Ascending aorta (tissue), 2 donors: ENCODE data around the gene SMO. TPM values are rescaled to one million over a fixed set of nuclear protein-coding genes. Genes with fewer than 3 reads are reported as not detected.

Source experiments
- DNase-seq, 2 donors: peaks; one replicate each; pipeline ENCODE4 v3.0.0-alpha.2; 2019; ENCODE audit warnings: low spot score in 2 of 2
- H3K27ac ChIP-seq, 2 donors: fragments of 200-600 bp; sonication (generic); one replicate each; pipeline ENCODE4 v1.5.1; 2016 to 2017; ENCODE audit warnings: mild to moderate bottlenecking in 1 of 2
- H3K27me3 ChIP-seq: fragments of 200-600 bp; sonication (generic); one replicate; pipeline ENCODE4 v1.5.1; 2017
- H3K36me3 ChIP-seq, 2 donors: fragments of 200-600 bp; sonication (generic); one replicate each; pipeline ENCODE4 v1.5.1; 2016
- H3K4me1 ChIP-seq, 2 donors: fragments of 200-600 bp; sonication (generic); one replicate each; pipeline ENCODE4 v1.5.1; 2016 to 2017; ENCODE audit warnings: mild to moderate bottlenecking in 1 of 2
- H3K4me3 ChIP-seq, 2 donors: fragments of 200-600 bp; sonication (generic); one replicate each; pipeline ENCODE4 v1.5.1; 2016 to 2017; ENCODE audit warnings: mild to moderate bottlenecking in 1 of 2
- H3K9me3 ChIP-seq, 2 donors: fragments of 200-600 bp; sonication (generic); one replicate each; pipeline ENCODE4 v1.5.1; 2016
- CTCF ChIP-seq, 3 experiments: fragments of 200-600 bp in 2 of 3; fragments of 450-650 bp in 1 of 3; sonication (generic) in 2 of 3; IDR thresholded peaks; one replicate each; pipeline ENCODE4 v1.5.1; 2016 to 2019; ENCODE audit warnings: antibody characterized with exemption in 3 of 3, mild to moderate bottlenecking in 1 of 3, moderate library complexity in 1 of 3
- intact Hi-C: fragments of 100-400 bp; cut with DNase I; formaldehyde crosslinking; loops from one replicate; pipeline ENCODE4 v1.15.1; 2023
- total RNA-seq: library from RNA; depleted of rRNA; stranded (reverse); fragments of >200 nt; gene quantifications from one replicate; pipeline ENCODE4 v1.1.0, GENCODE V29; 2016

Gene SMO
- total RNA-seq, 1 donor from 2014 or later, result 12.9 TPM

- no peak for TF ChIP-seq CTCF (IDR thresholded peaks at IDR 0.05)
- no peaks in the 10 kb centered on the region for H3K27me3 ChIP-seq
- H3K36me3 ChIP-seq, result no peaks in the 10 kb centered on the region
- H3K4me1 ChIP-seq, result no peaks in the 10 kb centered on the region
- intact Hi-C loops, result no loop called here
- DNase-seq, result no peak
- H3K9me3 ChIP-seq, result no peaks in the 10 kb centered on the region
- no peak overlapping the region for H3K27ac ChIP-seq
- no peak overlapping the region for H3K4me3 ChIP-seq
Measured at GRCh38 chr7:129176916-129177710, 11.3 kb upstream of the SMO start.

GRCh38 chr7:129184981-129185670, 3.3 kb upstream of the SMO start:
- DNase-seq, result no peak
- intact Hi-C loops, result no loop called here
- Histone ChIP-seq H3K4me1 (peaks cover 0 to 4% of the 10 kb centered on the region in 2 donors), H3K36me3 (no peaks in the 10 kb centered on the region), H3K9me3 (no peaks in the 10 kb centered on the region), H3K27ac (no peak overlapping the region), H3K27me3 (no peaks in the 10 kb centered on the region), H3K4me3 (no peak overlapping the region)
- TF ChIP-seq CTCF (IDR thresholded peaks at IDR 0.05), result no peak

- H3K9me3 ChIP-seq, result no peaks in the 10 kb centered on the region
- intact Hi-C loops, result no loop called here
- H3K27me3 ChIP-seq, result no peaks in the 10 kb centered on the region
- H3K27ac ChIP-seq, result no peak overlapping the region
- TF ChIP-seq CTCF (IDR thresholded peaks at IDR 0.05), result no peak
- DNase-seq, result no peak
- no peak overlapping the region for H3K4me3 ChIP-seq
- peaks cover 0 to 7% of the 10 kb centered on the region in 2 donors for H3K4me1 ChIP-seq
- H3K36me3 ChIP-seq, result no peaks in the 10 kb centered on the region
Measured at GRCh38 chr7:129186749-129187260, 1.6 kb upstream of the SMO start.

GRCh38 chr7:129187681-129188371, 607 bp upstream of the SMO start:
- no peaks in the 10 kb centered on the region for H3K27me3 ChIP-seq
- intact Hi-C loops, result loop anchor here (1.0 kb wide), 1 partner anchor 18 kb away; no protein-coding TSS in a partner anchor
- H3K36me3 ChIP-seq, result no peaks in the 10 kb centered on the region
- peaks cover 0 to 7% of the 10 kb centered on the region in 2 donors for H3K4me1 ChIP-seq
- peak overlapping the region; percentile 86 to 93 for H3K4me3 ChIP-seq
- no peak for TF ChIP-seq CTCF (IDR thresholded peaks at IDR 0.05)
- H3K9me3 ChIP-seq, result no peaks in the 10 kb centered on the region
- no peak overlapping the region for H3K27ac ChIP-seq
- no peak for DNase-seq

GRCh38 chr7:129188892-129189660, 643 bp downstream of the SMO start:
- TF ChIP-seq CTCF (IDR thresholded peaks at IDR 0.05), result no peak
- intact Hi-C loops, result loop anchor here (1.0 kb wide), 1 partner anchor 19 kb away; no protein-coding TSS in a partner anchor
- H3K4me3 ChIP-seq, result peak overlapping the region; percentile 86 to 93
- no peaks in the 10 kb centered on the region for H3K27me3 ChIP-seq
- H3K9me3 ChIP-seq, result no peaks in the 10 kb centered on the region
- DNase-seq, result peak in 1 of 2 donors; percentile 65
- no peaks in the 10 kb centered on the region for H3K36me3 ChIP-seq
- peaks cover 0 to 7% of the 10 kb centered on the region in 2 donors for H3K4me1 ChIP-seq
- peak overlapping the region in 1 of 2 donors; percentile 38 for H3K27ac ChIP-seq
